H1 (cell line): Measurements from ENCODE around the gene MINAR1. TPM values are rescaled to one million over a fixed set of nuclear protein-coding genes. Genes with fewer than 3 reads are reported as not detected.

Experiments used
- CBX5 ChIP-seq: fragments of 300-800, 300-1000 bp; sonication (generic); IDR thresholded peaks from 2 replicates; pipeline ENCODE4 v1.7.1; 2016; ENCODE audit warnings: antibody characterized with exemption, low read length, low read depth
- CHD2 ChIP-seq: IDR thresholded peaks from 2 replicates; pipeline ENCODE4 v1.6.1; 2012; ENCODE audit warnings: low read length, improper control_type of control experiment
- CTBP2 ChIP-seq: IDR thresholded peaks from 2 replicates; pipeline ENCODE4 v1.7.0; 2011; ENCODE audit warnings: borderline replicate concordance, mild to moderate bottlenecking, moderate library complexity, mixed read lengths, low read length; ENCODE audit not compliant: insufficient read depth, insufficient read length
- EGR1 ChIP-seq: IDR thresholded peaks from 2 replicates; pipeline ENCODE4 v1.6.1; 2011; ENCODE audit warnings: low read depth, low read length, borderline replicate concordance
- SAP30 ChIP-seq: fragments of 300-600 bp; sonication (generic); IDR thresholded peaks from 2 replicates; pipeline ENCODE4 v1.7.1; 2012; ENCODE audit warnings: low read length, moderate library complexity, mild to moderate bottlenecking, inconsistent platforms; ENCODE audit not compliant: insufficient read depth, insufficient replicate concordance
- SP2 ChIP-seq: IDR thresholded peaks from 2 replicates; pipeline ENCODE4 v1.6.1; 2012; ENCODE audit warnings: mild to moderate bottlenecking, low read length, inconsistent platforms
- SP4 ChIP-seq: IDR thresholded peaks from 2 replicates; pipeline ENCODE4 v1.6.1; 2012; ENCODE audit warnings: low read length, inconsistent platforms
- SRF ChIP-seq: IDR thresholded peaks from 2 replicates; pipeline ENCODE4 v1.6.1; 2011; ENCODE audit warnings: mild to moderate bottlenecking, low read depth, low read length, moderate library complexity
- ZNF274 ChIP-seq: IDR thresholded peaks from 2 replicates; pipeline ENCODE4 v1.7.0; 2012; ENCODE audit warnings: low read length, borderline replicate concordance; ENCODE audit errors: extremely low read depth
- polyA plus RNA-seq, 7 experiments: library from polyadenylated mRNA; depleted of rRNA in 3 of 7; stranded (reverse) in 5 of 7; unstranded in 2 of 7; fragments of >200 nt in 5 of 7; fragments of 200-250 nt in 2 of 7; gene quantifications; 1 replicate in 5 of 7; 2 replicates in 1 of 7; 4 replicates in 1 of 7; pipeline versions ENCODE4 v1.2.1 to v1.2.3, GENCODE V29; 2011 to 2013; ENCODE audit warnings: missing spikeins in 2 of 7, mixed read lengths in 2 of 7
- total RNA-seq: library from RNA; stranded (reverse); fragmentation: NEBNext Ultra II Directional; extraction: Animal tissue kit (Norgen Biotek cat#: 25700); gene quantifications from 2 replicates; pipeline ENCODE4 v1.2.1, GENCODE V29; 2021

The MINAR1 gene
- total and polyA plus RNA-seq, 2 of the 8 experiments (the other 6 are each of a cell fraction or from before 2014, with no cell fraction given), result 0.17 to 0.67 TPM

- no peak for TF ChIP-seq SRF
- TF ChIP-seq SP4, result no peak
- no peak for TF ChIP-seq CBX5
- TF ChIP-seq EGR1, result no peak
- no peak for TF ChIP-seq SAP30
- no peak for TF ChIP-seq ZNF274
- no peak for TF ChIP-seq SP2
- no peak for TF ChIP-seq CTBP2
- no peak for TF ChIP-seq CHD2
Measured at GRCh38 chr15:79416876-79417275, 15.3 kb upstream of the MINAR1 start (continued).
